Non-pigmented ciliary epithelial cell (primary cell): ENCODE results near the gene AGBL1.

Experiments
- DNase-seq: peaks from one replicate; pipeline ENCODE4 v3.0.0-alpha.2; 2010; ENCODE audit warnings: low read depth

AGBL1 gene

GRCh38 chr15:86591158-86591557, 511.5 kb downstream of the AGBL1 start:
- DNase-seq, result no peak

GRCh38 chr15:86591994-86592735, 512.5 kb downstream of the AGBL1 start:
- no peak for DNase-seq

- no peak for DNase-seq
Measured at GRCh38 chr15:86595741-86596140, 516.1 kb downstream of the AGBL1 start.

- no peak for DNase-seq
Measured at GRCh38 chr15:86603466-86603865, 523.8 kb downstream of the AGBL1 start.

- DNase-seq, result no peak
Measured at GRCh38 chr15:86608461-86609205, 529.0 kb downstream of the AGBL1 start.

GRCh38 chr15:86609275-86609674, 529.6 kb downstream of the AGBL1 start:
- DNase-seq, result no peak

GRCh38 chr15:86610038-86610437, 530.4 kb downstream of the AGBL1 start:
- no peak for DNase-seq

GRCh38 chr15:86611417-86612040, 531.9 kb downstream of the AGBL1 start:
- peak; percentile 3 for DNase-seq

GRCh38 chr15:86615411-86615810, 535.7 kb downstream of the AGBL1 start:
- no peak for DNase-seq

GRCh38 chr15:86615816-86616215, 536.1 kb downstream of the AGBL1 start:
- DNase-seq, result no peak

GRCh38 chr15:86616771-86617170, 537.1 kb downstream of the AGBL1 start:
- no peak for DNase-seq

- DNase-seq, result no peak
Measured at GRCh38 chr15:86620157-86620556, 540.5 kb downstream of the AGBL1 start.

- DNase-seq, result no peak
Measured at GRCh38 chr15:86620641-86621349, 541.1 kb downstream of the AGBL1 start.

GRCh38 chr15:86623236-86623635, 543.6 kb downstream of the AGBL1 start:
- no peak for DNase-seq

GRCh38 chr15:86624261-86625036, 544.8 kb downstream of the AGBL1 start:
- DNase-seq, result peak; percentile 28

GRCh38 chr15:86629409-86630356, 550.0 kb downstream of the AGBL1 start:
- DNase-seq, result no peak

- DNase-seq, result no peak
Measured at GRCh38 chr15:86630946-86631345, 551.3 kb downstream of the AGBL1 start.

GRCh38 chr15:86634146-86634545, 554.5 kb downstream of the AGBL1 start:
- no peak for DNase-seq

- no peak for DNase-seq
Measured at GRCh38 chr15:86634992-86635638, 555.4 kb downstream of the AGBL1 start.

- no peak for DNase-seq
Measured at GRCh38 chr15:86644339-86644738, 564.7 kb downstream of the AGBL1 start.
